GM12864 (cell line): ENCODE data around the gene MEX3C.

Source experiments
- DNase-seq: peaks from one replicate; pipeline ENCODE4 v3.0.0-alpha.2; 2011; ENCODE audit warnings: low read depth
- H3K4me3 ChIP-seq: 2 replicates; pipeline ENCODE4 v1.5.1; 2011; ENCODE audit warnings: mild to moderate bottlenecking, low read depth, low read length, control low read depth
- TF ChIP-seq, protein P1 (sequence below): IDR thresholded peaks from 2 replicates; pipeline ENCODE4 v1.5.1; 2011; ENCODE audit warnings: low read depth, mild to moderate bottlenecking, moderate library complexity, low read length, control low read depth, inconsistent platforms; ENCODE audit errors: missing control alignments

MEX3C gene

DNA sequence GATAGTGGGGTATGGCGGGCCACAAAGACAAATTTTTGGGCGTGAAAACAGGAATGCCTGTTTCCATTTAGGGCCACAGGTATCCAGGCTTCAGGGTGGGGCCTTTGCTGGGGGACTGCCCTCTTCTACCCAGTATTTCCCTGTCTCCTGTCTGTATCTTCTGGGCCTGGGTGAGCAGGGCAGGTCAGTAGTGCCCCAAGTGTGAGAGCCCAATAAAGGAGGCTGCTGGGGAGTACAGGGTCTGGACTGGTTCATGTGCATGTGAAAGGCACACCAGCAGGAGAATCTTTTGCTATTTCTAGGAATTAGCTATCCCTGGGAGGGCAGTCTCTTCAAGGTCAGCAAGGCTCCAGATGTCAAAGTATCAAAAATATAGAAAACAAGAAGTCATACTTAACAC lies 71.5 kb downstream of the MEX3C start:
- TF ChIP-seq, protein P1, sequence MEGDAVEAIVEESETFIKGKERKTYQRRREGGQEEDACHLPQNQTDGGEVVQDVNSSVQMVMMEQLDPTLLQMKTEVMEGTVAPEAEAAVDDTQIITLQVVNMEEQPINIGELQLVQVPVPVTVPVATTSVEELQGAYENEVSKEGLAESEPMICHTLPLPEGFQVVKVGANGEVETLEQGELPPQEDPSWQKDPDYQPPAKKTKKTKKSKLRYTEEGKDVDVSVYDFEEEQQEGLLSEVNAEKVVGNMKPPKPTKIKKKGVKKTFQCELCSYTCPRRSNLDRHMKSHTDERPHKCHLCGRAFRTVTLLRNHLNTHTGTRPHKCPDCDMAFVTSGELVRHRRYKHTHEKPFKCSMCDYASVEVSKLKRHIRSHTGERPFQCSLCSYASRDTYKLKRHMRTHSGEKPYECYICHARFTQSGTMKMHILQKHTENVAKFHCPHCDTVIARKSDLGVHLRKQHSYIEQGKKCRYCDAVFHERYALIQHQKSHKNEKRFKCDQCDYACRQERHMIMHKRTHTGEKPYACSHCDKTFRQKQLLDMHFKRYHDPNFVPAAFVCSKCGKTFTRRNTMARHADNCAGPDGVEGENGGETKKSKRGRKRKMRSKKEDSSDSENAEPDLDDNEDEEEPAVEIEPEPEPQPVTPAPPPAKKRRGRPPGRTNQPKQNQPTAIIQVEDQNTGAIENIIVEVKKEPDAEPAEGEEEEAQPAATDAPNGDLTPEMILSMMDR = no peak
- no peak for DNase-seq
- H3K4me3 ChIP-seq = no peak overlapping the region
